Caco-2 (cell line): ENCODE measurements around the gene RHOU. TPM values are rescaled to one million over a fixed set of nuclear protein-coding genes. Genes with fewer than 3 reads are reported as not detected.

Experiments
- BruUV-seq: library from RNA; stranded (reverse); fragments of 400-500 nt; replicated peaks from 2 replicates; lab custom pipeline; 2021; lab: Mats Ljungman, UMichigan
- CTCF ChIA-PET: fragments of 300-600 bp; sonication (Branson Sonifier 250); formaldehyde crosslinking; loops from one replicate; lab custom pipeline; 2022; ENCODE audit warnings: antibody characterized with exemption; lab: Charles Lee
- POLR2A ChIA-PET: fragments of 300-600 bp; sonication (Branson Sonifier 250); formaldehyde crosslinking; loops from one replicate; lab custom pipeline; 2022; ENCODE audit warnings: antibody characterized with exemption; lab: Charles Lee
- DNase-seq, 2 experiments: peaks; one replicate each; pipeline versions ENCODE4 v3.0.0 to v3.0.0-alpha.2; 2020 to 2022
- H3K27me3 ChIP-seq: replicated peaks from 2 replicates; pipeline ENCODE4 v1.6.0; 2011; ENCODE audit warnings: low read length; ENCODE audit not compliant: control insufficient read depth, insufficient read depth
- H3K36me3 ChIP-seq: 2 replicates; pipeline ENCODE4 v1.5.1; 2011; ENCODE audit warnings: low read length; ENCODE audit not compliant: control insufficient read depth, insufficient read depth
- H3K4me1 ChIP-seq: fragments of 250-450 bp; sonication (Bioruptor Pico); 2 replicates; pipeline ENCODE4 v1.5.1; 2020; ENCODE audit warnings: mild to moderate bottlenecking
- H3K4me3 ChIP-seq: 2 replicates; pipeline ENCODE4 v1.5.1; 2011; ENCODE audit warnings: low read depth, mild to moderate bottlenecking, control low read depth, low read length
- H3K9me3 ChIP-seq: fragments of 250-450 bp; sonication (Bioruptor Pico); 2 replicates; pipeline ENCODE4 v1.5.1; 2020; ENCODE audit warnings: mild to moderate bottlenecking, moderate library complexity
- H3K27ac Mint-ChIP-seq: one replicate; pipeline ENCODE4 v1.8.0; 2022; ENCODE audit warnings: mixed read lengths; ENCODE audit not compliant: unreplicated experiment
- H3K27me3 Mint-ChIP-seq: one replicate; pipeline ENCODE4 v1.8.0; 2022; ENCODE audit warnings: mixed read lengths; ENCODE audit not compliant: insufficient read depth, unreplicated experiment
- H3K36me3 Mint-ChIP-seq: one replicate; pipeline ENCODE4 v1.8.0; 2022; ENCODE audit warnings: mild to moderate bottlenecking, mixed read lengths; ENCODE audit not compliant: insufficient read depth, unreplicated experiment
- H3K4me1 Mint-ChIP-seq: one replicate; pipeline ENCODE4 v1.8.0; 2022; ENCODE audit warnings: low read depth, mixed read lengths; ENCODE audit not compliant: unreplicated experiment
- H3K4me3 Mint-ChIP-seq: one replicate; pipeline ENCODE4 v1.8.0; 2022; ENCODE audit warnings: mild to moderate bottlenecking, moderate library complexity, mixed read lengths; ENCODE audit not compliant: unreplicated experiment
- H3K9me3 Mint-ChIP-seq: one replicate; pipeline ENCODE4 v1.8.0; 2022; ENCODE audit warnings: mixed read lengths; ENCODE audit not compliant: unreplicated experiment
- intact Hi-C: fragments of 100-400 bp; cut with micrococcal nuclease; formaldehyde crosslinking; loops from one replicate; pipeline ENCODE4 v1.10.0; 2022; ENCODE audit not compliant: unreplicated experiment
- total RNA-seq: library from RNA; stranded (reverse); gene quantifications from 2 replicates; pipeline ENCODE4 v1.2.3, GENCODE V29; 2022
- TF ChIP-seq, protein P1 (sequence below), 2 experiments: fragments of 200-600 bp in 1 of 2; IDR thresholded peaks; 1 replicate in 1 of 2; 2 replicates in 1 of 2; pipeline versions ENCODE4 v1.5.1 to v1.8.0; 2011 to 2022; ENCODE audit warnings: antibody characterized with exemption in 1 of 2, control low read depth in 1 of 2, inconsistent platforms in 1 of 2, low read depth in 1 of 2, low read length in 1 of 2, mild to moderate bottlenecking in 1 of 2, moderate library complexity in 1 of 2; ENCODE audit not compliant: insufficient read depth in 1 of 2, severe bottlenecking in 1 of 2, unreplicated experiment in 1 of 2

The RHOU gene
- total RNA-seq, 1 experiment from 2014 or later: 17.4 TPM

DNA sequence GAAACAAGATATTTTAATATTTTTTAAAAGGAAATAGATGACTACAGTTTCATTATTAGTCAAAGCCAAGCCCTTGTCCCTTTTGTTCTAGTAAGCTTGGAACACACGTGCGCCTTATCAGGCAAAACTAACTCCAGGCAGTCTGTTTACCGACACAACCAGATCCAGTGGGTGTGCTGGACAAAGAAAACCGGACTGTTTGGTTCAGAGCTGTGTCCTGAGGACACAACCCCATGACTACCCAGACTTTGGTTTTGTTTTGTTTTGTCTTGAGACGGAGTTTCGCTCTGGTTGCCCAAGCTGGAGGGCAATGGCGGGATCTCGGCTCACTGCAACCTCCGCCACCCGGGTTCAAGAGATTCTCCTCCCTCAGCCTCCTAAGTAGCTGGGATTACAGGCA lies 13.9 kb upstream of the RHOU start:
- DNase-seq: peak; percentile 61 to 65
- H3K9me3 ChIP-seq: no peaks in the 10 kb centered on the region
- no peaks in the 10 kb centered on the region for H3K27me3 ChIP-seq
- no peaks in the 10 kb centered on the region for H3K9me3 Mint-ChIP-seq
- H3K27me3 Mint-ChIP-seq: no peaks in the 10 kb centered on the region
- H3K4me1 ChIP-seq: no peaks in the 10 kb centered on the region
- BruUV-seq: no TSS peak
- H3K4me3 Mint-ChIP-seq: no peak overlapping the region
- H3K27ac Mint-ChIP-seq: no peak overlapping the region
- ChIA-PET CTCF (no interaction called here), POLR2A (no interaction called here)
- H3K4me3 ChIP-seq: no peak overlapping the region
- intact Hi-C loops: no loop called here
- H3K36me3 ChIP-seq: no peaks in the 10 kb centered on the region
- TF ChIP-seq, protein P1, sequence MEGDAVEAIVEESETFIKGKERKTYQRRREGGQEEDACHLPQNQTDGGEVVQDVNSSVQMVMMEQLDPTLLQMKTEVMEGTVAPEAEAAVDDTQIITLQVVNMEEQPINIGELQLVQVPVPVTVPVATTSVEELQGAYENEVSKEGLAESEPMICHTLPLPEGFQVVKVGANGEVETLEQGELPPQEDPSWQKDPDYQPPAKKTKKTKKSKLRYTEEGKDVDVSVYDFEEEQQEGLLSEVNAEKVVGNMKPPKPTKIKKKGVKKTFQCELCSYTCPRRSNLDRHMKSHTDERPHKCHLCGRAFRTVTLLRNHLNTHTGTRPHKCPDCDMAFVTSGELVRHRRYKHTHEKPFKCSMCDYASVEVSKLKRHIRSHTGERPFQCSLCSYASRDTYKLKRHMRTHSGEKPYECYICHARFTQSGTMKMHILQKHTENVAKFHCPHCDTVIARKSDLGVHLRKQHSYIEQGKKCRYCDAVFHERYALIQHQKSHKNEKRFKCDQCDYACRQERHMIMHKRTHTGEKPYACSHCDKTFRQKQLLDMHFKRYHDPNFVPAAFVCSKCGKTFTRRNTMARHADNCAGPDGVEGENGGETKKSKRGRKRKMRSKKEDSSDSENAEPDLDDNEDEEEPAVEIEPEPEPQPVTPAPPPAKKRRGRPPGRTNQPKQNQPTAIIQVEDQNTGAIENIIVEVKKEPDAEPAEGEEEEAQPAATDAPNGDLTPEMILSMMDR (IDR thresholded peaks at IDR 0.05; ENCODE audit: insufficient read depth in 1 of 2, low read depth in 1 of 2, low read length in 1 of 2, severe bottlenecking in 1 of 2, unreplicated experiment in 1 of 2): no peak
- H3K4me1 Mint-ChIP-seq: peaks cover 7% of the 10 kb centered on the region
- H3K36me3 Mint-ChIP-seq: no peaks in the 10 kb centered on the region

- H3K27me3 Mint-ChIP-seq: no peaks in the 10 kb centered on the region
- TF ChIP-seq, protein P1 (IDR thresholded peaks at IDR 0.05; ENCODE audit: insufficient read depth in 1 of 2, low read depth in 1 of 2, low read length in 1 of 2, severe bottlenecking in 1 of 2, unreplicated experiment in 1 of 2): no peak
- H3K27ac Mint-ChIP-seq: no peak overlapping the region
- CTCF ChIA-PET: no interaction called here
- no peak overlapping the region for H3K4me3 ChIP-seq
- H3K4me1 ChIP-seq: no peaks in the 10 kb centered on the region
- BruUV-seq: no TSS peak
- no peaks in the 10 kb centered on the region for H3K36me3 ChIP-seq
- H3K4me1 Mint-ChIP-seq: peaks cover 7% of the 10 kb centered on the region
- H3K36me3 Mint-ChIP-seq: no peaks in the 10 kb centered on the region
- intact Hi-C loops: no loop called here
- no peak for DNase-seq
- no peaks in the 10 kb centered on the region for H3K9me3 Mint-ChIP-seq
- POLR2A ChIA-PET: no interaction called here
- H3K4me3 Mint-ChIP-seq: no peak overlapping the region
- H3K9me3 ChIP-seq: no peaks in the 10 kb centered on the region
- no peaks in the 10 kb centered on the region for H3K27me3 ChIP-seq
Measured at GRCh38 chr1:228723287-228723686, 12.0 kb upstream of the RHOU start.

GRCh38 chr1:228723921-228724320 lies 11.4 kb upstream of the RHOU start:
- H3K36me3 Mint-ChIP-seq: no peaks in the 10 kb centered on the region
- ChIA-PET CTCF (no interaction called here), POLR2A (no interaction called here)
- Histone ChIP-seq H3K4me1 (no peaks in the 10 kb centered on the region), H3K4me3 (no peak overlapping the region), H3K9me3 (no peaks in the 10 kb centered on the region), H3K27me3 (no peaks in the 10 kb centered on the region), H3K36me3 (no peaks in the 10 kb centered on the region)
- H3K4me3 Mint-ChIP-seq: no peak overlapping the region
- peaks cover 7% of the 10 kb centered on the region for H3K4me1 Mint-ChIP-seq
- no peaks in the 10 kb centered on the region for H3K27me3 Mint-ChIP-seq
- intact Hi-C loops: no loop called here
- no peak for DNase-seq
- no TSS peak for BruUV-seq
- H3K27ac Mint-ChIP-seq: no peak overlapping the region
- no peaks in the 10 kb centered on the region for H3K9me3 Mint-ChIP-seq
- TF ChIP-seq, protein P1 (IDR thresholded peaks at IDR 0.05; ENCODE audit: insufficient read depth in 1 of 2, low read depth in 1 of 2, low read length in 1 of 2, severe bottlenecking in 1 of 2, unreplicated experiment in 1 of 2): no peak
